SU-DHL-6 (cell line): ENCODE data around the gene CSNK1G3.

ENCODE experiments used
- H2AFZ ChIP-seq: fragments of 200-600 bp; sonication (generic); 2 replicates; pipeline ENCODE4 v1.6.1; 2014; ENCODE audit warnings: low read depth, mild to moderate bottlenecking, moderate library complexity, mixed read lengths, antibody characterized with exemption, low read length; ENCODE audit not compliant: severe bottlenecking
- H3F3A ChIP-seq: fragments of 200-600 bp; shearing (Covaris generic); 2 replicates; pipeline ENCODE4 v1.6.0; 2016; ENCODE audit warnings: antibody characterized with exemption, mild to moderate bottlenecking; ENCODE audit not compliant: insufficient read depth
- H3K27ac ChIP-seq: fragments of 200-600 bp; sonication (generic); 2 replicates; pipeline ENCODE4 v1.5.1; 2016; ENCODE audit warnings: low read depth, mild to moderate bottlenecking, low read length, moderate library complexity, mixed read lengths
- H3K27me3 ChIP-seq: fragments of 200-600 bp; sonication (generic), shearing (Covaris generic); 2 replicates; pipeline ENCODE4 v1.6.0; 2014; ENCODE audit warnings: mild to moderate bottlenecking, low read length
- H3K36me3 ChIP-seq: fragments of 200-600 bp; sonication (generic); 2 replicates; pipeline ENCODE4 v1.6.1; 2014; ENCODE audit warnings: mild to moderate bottlenecking, low read length, mixed read lengths
- H3K4me2 ChIP-seq: fragments of 300-600, 200-600 bp; shearing (Covaris generic), sonication (generic); 2 replicates; pipeline ENCODE4 v1.6.0; 2014; ENCODE audit warnings: low read length, low read depth, mild to moderate bottlenecking; ENCODE audit not compliant: poor library complexity, severe bottlenecking
- H3K4me3 ChIP-seq: fragments of 200-600 bp; sonication (generic); 2 replicates; pipeline ENCODE4 v1.5.1; 2014; ENCODE audit warnings: antibody characterized with exemption, low read length, mild to moderate bottlenecking, mixed read lengths; ENCODE audit not compliant: insufficient read depth, poor library complexity, severe bottlenecking
- H3K79me2 ChIP-seq: fragments of 200-600 bp; sonication (generic); 2 replicates; pipeline ENCODE4 v1.6.1; 2014; ENCODE audit warnings: mild to moderate bottlenecking, low read length, moderate library complexity; ENCODE audit not compliant: insufficient read depth
- H3K9ac ChIP-seq: fragments of 200-600 bp; sonication (generic); 2 replicates; pipeline ENCODE4 v1.7.0; 2014; ENCODE audit warnings: mild to moderate bottlenecking, low read length
- H3K9me2 ChIP-seq: fragments of 200-600 bp; sonication (generic); replicated peaks from 2 replicates; pipeline ENCODE4 v1.6.1; 2014; ENCODE audit warnings: low read length; ENCODE audit not compliant: insufficient read depth
- H3K9me3 ChIP-seq: fragments of 200-600 bp; sonication (generic); 2 replicates; pipeline ENCODE4 v1.6.1; 2014; ENCODE audit warnings: low read length, mixed read lengths; ENCODE audit not compliant: insufficient read depth
- H4K20me1 ChIP-seq: fragments of 200-600 bp; sonication (generic); 2 replicates; pipeline ENCODE4 v1.6.1; 2014; ENCODE audit warnings: low read depth, mild to moderate bottlenecking, antibody characterized with exemption, low read length, moderate library complexity, mixed read lengths
- CTCF ChIP-seq: fragments of 200-600 bp; sonication (generic); IDR thresholded peaks from one replicate; pipeline ENCODE4 v1.5.1; 2017; ENCODE audit warnings: antibody characterized with exemption, mild to moderate bottlenecking, low read length, moderate library complexity; ENCODE audit not compliant: insufficient read depth, poor library complexity, severe bottlenecking
- EZH2phosphoT487 ChIP-seq: fragments of 200-600 bp; sonication (generic), shearing (Covaris generic); conservative IDR thresholded peaks from 2 replicates; pipeline ENCODE4 v1.6.1; 2018; ENCODE audit warnings: mild to moderate bottlenecking, antibody characterized with exemption, low read length, moderate library complexity, mixed read lengths

Gene CSNK1G3

GRCh38 chr5:123472150-123472924 lies 39.6 kb upstream of the CSNK1G3 start:
- Histone ChIP-seq H3K27ac (no peak overlapping the region), H3K9me2 (no peaks in the 10 kb centered on the region), H3K9ac (no peak overlapping the region), H3K36me3 (no peaks in the 10 kb centered on the region), H2AFZ (no peak overlapping the region), H4K20me1 (no peaks in the 10 kb centered on the region), H3F3A (no peaks in the 10 kb centered on the region), H3K4me3 (no peak overlapping the region), H3K79me2 (no peaks in the 10 kb centered on the region), H3K9me3 (no peaks in the 10 kb centered on the region), H3K27me3 (no peaks in the 10 kb centered on the region), H3K4me2 (no peak overlapping the region)
- TF ChIP-seq EZH2phosphoT487 (no peak), CTCF (no peak)

GRCh38 chr5:123474228-123474627 lies 37.7 kb upstream of the CSNK1G3 start:
- H3K4me2 ChIP-seq, result no peak overlapping the region
- no peak overlapping the region for H2AFZ ChIP-seq
- H4K20me1 ChIP-seq, result no peaks in the 10 kb centered on the region
- no peaks in the 10 kb centered on the region for H3K79me2 ChIP-seq
- TF ChIP-seq CTCF (no peak), EZH2phosphoT487 (no peak)
- no peaks in the 10 kb centered on the region for H3K9me3 ChIP-seq
- H3K4me3 ChIP-seq, result no peak overlapping the region
- H3K27ac ChIP-seq, result no peak overlapping the region
- no peaks in the 10 kb centered on the region for H3K36me3 ChIP-seq
- H3K9ac ChIP-seq, result no peak overlapping the region
- no peaks in the 10 kb centered on the region for H3K27me3 ChIP-seq
- H3F3A ChIP-seq, result no peaks in the 10 kb centered on the region
- H3K9me2 ChIP-seq, result no peaks in the 10 kb centered on the region

GRCh38 chr5:123476731-123477130 lies 35.2 kb upstream of the CSNK1G3 start:
- no peaks in the 10 kb centered on the region for H3K36me3 ChIP-seq
- no peak overlapping the region for H3K4me3 ChIP-seq
- no peak for TF ChIP-seq CTCF
- TF ChIP-seq EZH2phosphoT487, result no peak
- H3K27me3 ChIP-seq, result no peaks in the 10 kb centered on the region
- H3K27ac ChIP-seq, result no peak overlapping the region
- H3K4me2 ChIP-seq, result no peak overlapping the region
- no peaks in the 10 kb centered on the region for H3F3A ChIP-seq
- no peaks in the 10 kb centered on the region for H3K79me2 ChIP-seq
- no peaks in the 10 kb centered on the region for H3K9me2 ChIP-seq
- H3K9ac ChIP-seq, result no peak overlapping the region
- H4K20me1 ChIP-seq, result no peaks in the 10 kb centered on the region
- H2AFZ ChIP-seq, result no peak overlapping the region
- H3K9me3 ChIP-seq, result no peaks in the 10 kb centered on the region
